Uterus (tissue), 4 donors: ENCODE results near the gene CDH4. TPM values are rescaled to one million over a fixed set of nuclear protein-coding genes. Genes with fewer than 3 reads are reported as not detected.
"Not testable (repeated sequence)": the region's sequence is repeated elsewhere in the genome, so short reads cannot be mapped to it uniquely, and the experiment has no call there.

ENCODE experiments used
- DNase-seq, 2 donors: peaks; one replicate each; pipeline ENCODE4 v3.0.0-alpha.2; 2019 to 2020
- H3K27ac ChIP-seq, 2 donors: fragments of 200-600 bp; sonication (generic); 1 replicate in 1 of 2; 2 replicates in 1 of 2; pipeline ENCODE4 v1.5.1; 2016 to 2018
- H3K27me3 ChIP-seq, 2 donors: fragments of 200-600 bp; sonication (generic); one replicate each; pipeline ENCODE4 v1.5.1; 2018 to 2019; ENCODE audit warnings: control low read depth in 1 of 2
- H3K36me3 ChIP-seq, 2 donors: fragments of 200-600 bp; sonication (generic); one replicate each; pipeline ENCODE4 v1.5.1; 2019; ENCODE audit warnings: control low read depth in 1 of 2
- H3K4me1 ChIP-seq, 2 donors: fragments of 200-600 bp; sonication (generic); one replicate each; pipeline ENCODE4 v1.5.1; 2018 to 2019; ENCODE audit warnings: control low read depth in 1 of 2
- H3K4me3 ChIP-seq, 2 donors: fragments of 200-600 bp; sonication (generic); 1 replicate in 1 of 2; 2 replicates in 1 of 2; pipeline ENCODE4 v1.5.1; 2018 to 2019; ENCODE audit warnings: mild to moderate bottlenecking in 1 of 2
- H3K9me3 ChIP-seq, 2 donors: fragments of 200-600 bp; sonication (generic); one replicate each; pipeline ENCODE4 v1.5.1; 2019; ENCODE audit warnings: control low read depth in 1 of 2
- POLR2A ChIP-seq, 2 donors: fragments of 450-650 bp; IDR thresholded peaks; one replicate each; pipeline ENCODE4 v1.6.1; 2016; ENCODE audit warnings: antibody characterized with exemption in 2 of 2, mild to moderate bottlenecking in 1 of 2, moderate library complexity in 1 of 2
- intact Hi-C: fragments of 100-400 bp; cut with DNase I; formaldehyde crosslinking; loops from one replicate; pipeline ENCODE4 v1.15.1; 2023; ENCODE audit warnings: low total_unique reads
- total RNA-seq, 4 donors: library from RNA; depleted of rRNA in 3 of 4; stranded (reverse); fragments of >200 nt in 3 of 4; gene quantifications; one replicate each; pipeline versions ENCODE4 v1.1.0 to v1.2.4, GENCODE V29; 2014 to 2023
- TF ChIP-seq, protein P1 (sequence below), 4 experiments: fragments of 200-600 bp in 2 of 4; fragments of 450-650 bp in 2 of 4; sonication (generic) in 2 of 4; IDR thresholded peaks; one replicate each; pipeline ENCODE4 v1.5.1; 2016 to 2019; ENCODE audit warnings: antibody characterized with exemption in 4 of 4, mild to moderate bottlenecking in 2 of 4, moderate library complexity in 1 of 4
- donor health status: DM: yes; HTN: yes; CAD: no.

The CDH4 gene
- total RNA-seq, 4 donors from 2014 or later, result under 0.01 to 0.55 TPM; not detected in 2

GRCh38 chr20:61451009-61451408 is 198.9 kb downstream of the CDH4 start:
- no peak overlapping the region for H3K4me3 ChIP-seq
- H3K9me3 ChIP-seq, result no peaks in the 10 kb centered on the region
- no peak for DNase-seq
- no peaks in the 10 kb centered on the region for H3K27me3 ChIP-seq
- no peak overlapping the region for H3K27ac ChIP-seq
- no peaks in the 10 kb centered on the region for H3K4me1 ChIP-seq
- intact Hi-C loops, result no loop called here
- TF ChIP-seq, protein P1, sequence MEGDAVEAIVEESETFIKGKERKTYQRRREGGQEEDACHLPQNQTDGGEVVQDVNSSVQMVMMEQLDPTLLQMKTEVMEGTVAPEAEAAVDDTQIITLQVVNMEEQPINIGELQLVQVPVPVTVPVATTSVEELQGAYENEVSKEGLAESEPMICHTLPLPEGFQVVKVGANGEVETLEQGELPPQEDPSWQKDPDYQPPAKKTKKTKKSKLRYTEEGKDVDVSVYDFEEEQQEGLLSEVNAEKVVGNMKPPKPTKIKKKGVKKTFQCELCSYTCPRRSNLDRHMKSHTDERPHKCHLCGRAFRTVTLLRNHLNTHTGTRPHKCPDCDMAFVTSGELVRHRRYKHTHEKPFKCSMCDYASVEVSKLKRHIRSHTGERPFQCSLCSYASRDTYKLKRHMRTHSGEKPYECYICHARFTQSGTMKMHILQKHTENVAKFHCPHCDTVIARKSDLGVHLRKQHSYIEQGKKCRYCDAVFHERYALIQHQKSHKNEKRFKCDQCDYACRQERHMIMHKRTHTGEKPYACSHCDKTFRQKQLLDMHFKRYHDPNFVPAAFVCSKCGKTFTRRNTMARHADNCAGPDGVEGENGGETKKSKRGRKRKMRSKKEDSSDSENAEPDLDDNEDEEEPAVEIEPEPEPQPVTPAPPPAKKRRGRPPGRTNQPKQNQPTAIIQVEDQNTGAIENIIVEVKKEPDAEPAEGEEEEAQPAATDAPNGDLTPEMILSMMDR (IDR thresholded peaks at IDR 0.05), result no peak
- TF ChIP-seq POLR2A (IDR thresholded peaks at IDR 0.05), result no peak
- H3K36me3 ChIP-seq, result no peaks in the 10 kb centered on the region

DNA sequence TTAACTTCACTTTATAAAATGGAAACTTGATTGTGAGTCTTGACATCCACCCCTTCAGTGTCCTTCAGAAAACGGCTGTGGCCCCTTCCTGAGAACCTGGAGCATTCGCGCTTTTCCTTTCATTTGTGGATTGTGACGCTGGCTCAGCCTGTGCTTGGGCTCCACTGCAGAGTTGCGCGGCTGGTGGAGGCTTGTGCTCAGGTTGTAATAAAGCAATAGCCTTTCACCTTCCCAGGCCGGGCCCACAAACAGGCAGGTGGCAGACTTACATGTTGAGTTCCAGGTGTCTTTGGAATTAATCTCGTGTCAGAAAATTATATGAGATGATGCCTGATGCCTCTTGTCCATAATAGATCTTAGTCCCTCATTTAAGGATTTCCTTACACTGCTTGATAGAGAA is 199.9 kb downstream of the CDH4 start:
- DNase-seq, result no peak
- H3K27me3 ChIP-seq, result no peaks in the 10 kb centered on the region
- no peaks in the 10 kb centered on the region for H3K9me3 ChIP-seq
- intact Hi-C loops, result no loop called here
- TF ChIP-seq, protein P1 (IDR thresholded peaks at IDR 0.05), result no peak
- TF ChIP-seq POLR2A (IDR thresholded peaks at IDR 0.05), result no peak
- no peaks in the 10 kb centered on the region for H3K4me1 ChIP-seq
- H3K4me3 ChIP-seq, result no peak overlapping the region
- no peak overlapping the region for H3K27ac ChIP-seq
- H3K36me3 ChIP-seq, result no peaks in the 10 kb centered on the region

DNA sequence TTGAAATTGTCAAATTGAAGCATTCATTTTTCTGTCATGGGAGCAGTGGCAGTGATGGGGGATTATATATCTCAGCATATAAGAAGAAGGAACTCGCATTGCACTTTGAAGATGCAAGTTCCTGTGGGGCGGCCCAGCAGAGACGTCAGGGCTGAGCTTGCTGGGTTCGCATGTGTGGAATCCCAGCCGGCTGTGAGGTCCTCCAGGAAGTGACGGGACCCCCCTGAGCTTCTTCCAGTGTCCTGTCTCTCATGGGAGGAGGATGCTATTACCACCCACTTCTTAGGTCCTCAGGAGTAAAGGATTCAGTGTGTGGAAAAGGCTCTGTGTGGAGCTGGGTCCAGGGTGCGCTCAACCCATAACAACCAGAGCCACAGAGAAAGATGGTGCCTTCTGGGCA is 201.2 kb downstream of the CDH4 start:
- H3K27me3 ChIP-seq, result no peaks in the 10 kb centered on the region
- TF ChIP-seq, protein P1 (IDR thresholded peaks at IDR 0.05), result no peak
- no peak for TF ChIP-seq POLR2A (IDR thresholded peaks at IDR 0.05)
- no peak for DNase-seq
- H3K36me3 ChIP-seq, result no peaks in the 10 kb centered on the region
- no peaks in the 10 kb centered on the region for H3K9me3 ChIP-seq
- no peak overlapping the region for H3K27ac ChIP-seq
- intact Hi-C loops, result no loop called here
- no peak overlapping the region for H3K4me3 ChIP-seq
- no peaks in the 10 kb centered on the region for H3K4me1 ChIP-seq

GRCh38 chr20:61453623-61454022 is 201.6 kb downstream of the CDH4 start:
- H3K4me3 ChIP-seq, intact Hi-C loops, H3K4me1 ChIP-seq, H3K9me3 ChIP-seq, DNase-seq, H3K27ac ChIP-seq, H3K27me3 ChIP-seq, H3K36me3 ChIP-seq: not testable (repeated sequence)

DNA sequence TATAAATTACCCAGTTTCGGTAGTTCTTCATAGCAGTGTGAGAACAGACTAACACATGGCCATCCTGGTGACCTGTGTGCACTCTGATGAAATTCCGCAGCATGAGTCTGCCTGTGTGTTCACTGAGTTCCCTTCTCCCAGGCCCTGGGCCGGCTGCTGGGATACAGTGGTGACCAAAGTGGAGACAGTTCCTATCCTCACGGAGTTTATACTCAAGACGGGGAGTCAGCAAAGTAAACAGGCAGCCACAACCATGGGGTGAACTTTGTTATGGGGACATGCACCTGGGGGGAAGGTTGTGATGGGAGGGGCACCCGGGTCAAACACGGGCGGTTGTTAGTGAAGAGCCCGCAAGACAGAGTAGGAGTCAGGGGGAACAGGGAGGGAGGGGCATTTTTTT is 202.0 kb downstream of the CDH4 start:
- Histone ChIP-seq H3K27ac (no peak overlapping the region), H3K27me3 (no peaks in the 10 kb centered on the region), H3K4me3 (no peak overlapping the region), H3K36me3 (no peaks in the 10 kb centered on the region), H3K4me1 (no peaks in the 10 kb centered on the region), H3K9me3 (no peaks in the 10 kb centered on the region)
- intact Hi-C loops, result no loop called here
- DNase-seq, result no peak
- no peak for TF ChIP-seq POLR2A (IDR thresholded peaks at IDR 0.05)
- TF ChIP-seq, protein P1 (IDR thresholded peaks at IDR 0.05), result no peak

DNA sequence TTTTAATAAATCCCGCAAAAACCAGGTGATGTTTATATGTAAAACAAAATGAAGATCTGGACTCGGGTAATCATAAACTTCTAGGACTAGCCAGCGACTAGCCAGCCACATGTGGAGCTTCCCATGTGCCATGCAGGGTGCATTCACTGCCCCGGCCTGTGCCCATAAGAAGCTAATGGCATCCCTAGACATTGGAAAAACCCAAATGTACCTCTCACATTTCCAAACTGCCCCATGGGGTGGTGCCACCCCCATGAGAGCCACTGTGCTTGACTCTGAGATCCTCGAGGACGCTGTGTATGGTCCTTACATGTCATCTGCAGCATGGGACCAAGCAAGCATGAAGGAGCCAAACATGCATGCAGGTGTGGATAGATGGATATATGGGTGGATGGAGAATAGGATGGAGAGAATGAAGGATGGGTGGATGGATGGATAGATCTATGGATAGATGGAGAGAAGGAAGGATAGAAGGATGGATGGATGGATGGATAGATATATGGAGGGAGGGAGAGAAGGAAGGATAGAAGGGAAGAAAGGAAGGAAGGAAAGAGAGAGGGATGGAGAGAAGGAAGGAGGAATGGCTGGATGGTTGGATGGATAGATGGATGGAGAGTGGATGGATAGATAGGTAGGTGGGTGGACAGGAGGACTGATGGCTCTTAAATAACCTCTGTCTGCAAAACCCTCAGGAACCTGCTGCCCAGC is 203.6 kb downstream of the CDH4 start:
- no peaks in the 10 kb centered on the region for H3K4me1 ChIP-seq
- no peak overlapping the region for H3K27ac ChIP-seq
- H3K4me3 ChIP-seq, result no peak overlapping the region
- intact Hi-C loops, result no loop called here
- no peaks in the 10 kb centered on the region for H3K9me3 ChIP-seq
- DNase-seq, result no peak
- H3K36me3 ChIP-seq, result no peaks in the 10 kb centered on the region
- no peak for TF ChIP-seq POLR2A (IDR thresholded peaks at IDR 0.05)
- TF ChIP-seq, protein P1 (IDR thresholded peaks at IDR 0.05), result no peak
- no peaks in the 10 kb centered on the region for H3K27me3 ChIP-seq
